Mucosa of stomach (tissue), 1 donor: Measurements from ENCODE around the gene GALNT18.

ENCODE experiments used
- H3K27me3 ChIP-seq: one replicate; pipeline ENCODE4 v1.7.0; 2013; ENCODE audit warnings: mild to moderate bottlenecking, low read length; ENCODE audit not compliant: control insufficient read depth, insufficient read depth
- H3K36me3 ChIP-seq: one replicate; pipeline ENCODE4 v1.7.0; 2013; ENCODE audit warnings: low read length; ENCODE audit not compliant: control insufficient read depth, insufficient read depth
- H3K4me1 ChIP-seq: one replicate; pipeline ENCODE4 v1.7.0; 2013; ENCODE audit warnings: mild to moderate bottlenecking, low read length; ENCODE audit not compliant: control insufficient read depth, insufficient read depth
- H3K4me3 ChIP-seq: one replicate; pipeline ENCODE4 v1.7.0; 2013; ENCODE audit warnings: low read length
- H3K9ac ChIP-seq: one replicate; pipeline ENCODE4 v1.7.0; 2013; ENCODE audit warnings: mild to moderate bottlenecking, low read length, moderate library complexity
- H3K9me3 ChIP-seq: one replicate; pipeline ENCODE4 v1.7.0; 2013; ENCODE audit warnings: mild to moderate bottlenecking, low read length, moderate library complexity; ENCODE audit not compliant: control insufficient read depth
- donor health status: Pancreatic carcinoma.

Gene GALNT18

DNA sequence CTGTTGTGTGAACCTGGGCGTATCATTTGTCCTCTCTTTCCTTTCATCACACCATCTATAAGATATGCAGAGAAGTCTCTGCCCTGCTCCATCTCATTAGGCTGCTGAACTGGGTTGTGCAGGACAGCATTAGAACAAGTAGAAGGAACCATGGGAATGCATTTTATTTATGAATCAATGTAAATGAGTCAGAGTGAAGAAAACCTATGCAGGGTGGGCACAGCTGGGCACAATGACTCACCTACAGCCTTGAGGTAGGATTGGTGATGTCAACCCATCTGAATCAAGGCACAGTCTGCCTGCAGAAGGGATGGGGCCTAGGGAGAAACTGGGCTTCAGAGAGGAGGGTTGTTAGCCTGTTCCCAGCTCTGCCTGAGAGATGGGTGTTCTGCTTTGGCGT is 392.2 kb downstream of the GALNT18 start:
- no peak overlapping the region for H3K9ac ChIP-seq
- H3K27me3 ChIP-seq: no peaks in the 10 kb centered on the region
- H3K4me1 ChIP-seq: peaks cover 9% of the 10 kb centered on the region
- no peak overlapping the region for H3K4me3 ChIP-seq
- no peaks in the 10 kb centered on the region for H3K36me3 ChIP-seq
- H3K9me3 ChIP-seq: no peaks in the 10 kb centered on the region

DNA sequence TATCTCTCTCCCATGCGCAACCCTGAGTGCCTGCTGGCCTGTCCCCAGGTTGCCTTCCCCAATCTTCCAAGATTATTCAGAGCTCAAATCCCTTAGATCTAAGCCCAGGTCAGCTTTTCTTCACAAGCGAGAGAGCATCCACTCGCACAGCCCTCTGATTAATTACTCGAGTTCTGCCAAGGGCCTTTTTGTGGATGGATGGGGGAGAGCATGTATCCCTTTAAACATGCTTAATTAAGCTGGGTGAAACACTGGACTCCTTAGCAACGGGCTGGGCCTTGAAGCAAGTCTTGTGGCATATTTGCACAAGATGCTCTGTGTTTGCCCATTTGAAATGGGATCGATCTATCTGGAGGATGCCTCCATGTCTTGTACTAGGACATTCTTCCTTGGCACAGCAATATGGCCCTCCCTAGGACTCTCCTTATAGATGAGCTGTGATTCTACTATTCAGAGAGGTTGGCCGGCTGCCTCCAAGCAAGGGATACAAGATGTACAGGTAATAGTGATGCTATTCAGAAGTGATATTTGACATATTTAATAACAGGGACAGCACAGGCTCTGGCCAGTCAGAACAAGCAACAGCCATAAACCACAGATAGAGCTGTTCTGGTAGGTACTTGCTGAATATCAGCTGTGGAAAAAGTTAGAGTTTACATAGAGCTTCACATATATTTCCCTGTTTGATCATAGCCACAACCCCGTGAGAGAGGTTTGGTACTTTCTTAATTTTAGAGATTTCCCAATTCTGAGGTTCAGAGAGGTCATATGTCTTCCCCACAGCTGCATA is 394.3 kb downstream of the GALNT18 start:
- H3K9me3 ChIP-seq: no peaks in the 10 kb centered on the region
- no peaks in the 10 kb centered on the region for H3K27me3 ChIP-seq
- no peak overlapping the region for H3K9ac ChIP-seq
- H3K4me1 ChIP-seq: peaks cover 10% of the 10 kb centered on the region
- no peaks in the 10 kb centered on the region for H3K36me3 ChIP-seq
- no peak overlapping the region for H3K4me3 ChIP-seq
